COR-L47 (cell line): Measurements from ENCODE around the gene GPC6.

Experiments used
- DNase-seq: peaks from one replicate; lab custom pipeline; 2025; lab: John Stamatoyannopoulos, UW

Gene GPC6

DNA sequence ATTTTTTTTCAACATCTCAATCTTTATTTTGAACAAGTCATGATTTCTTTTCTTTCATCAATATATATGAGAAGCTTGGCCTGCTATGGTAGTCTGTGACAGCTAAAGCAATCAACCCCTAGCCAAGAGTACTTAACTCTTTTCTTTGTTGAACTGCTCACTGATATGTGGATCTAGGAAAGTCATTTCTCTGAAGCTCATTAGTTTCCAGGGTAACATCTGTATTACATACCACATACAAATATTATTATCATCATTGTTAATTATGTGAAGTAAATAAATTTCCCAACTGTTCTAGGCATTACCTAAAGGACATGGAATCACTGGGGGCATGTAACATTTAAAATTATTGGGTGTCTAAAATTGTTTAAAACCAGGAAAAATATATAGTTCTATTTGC, 985.6 kb downstream of the GPC6 start:
- no peak for DNase-seq

- no peak for DNase-seq
These were observed 987.5 kb downstream of the GPC6 start for GRCh38 chr13:94214121-94214520.

DNA sequence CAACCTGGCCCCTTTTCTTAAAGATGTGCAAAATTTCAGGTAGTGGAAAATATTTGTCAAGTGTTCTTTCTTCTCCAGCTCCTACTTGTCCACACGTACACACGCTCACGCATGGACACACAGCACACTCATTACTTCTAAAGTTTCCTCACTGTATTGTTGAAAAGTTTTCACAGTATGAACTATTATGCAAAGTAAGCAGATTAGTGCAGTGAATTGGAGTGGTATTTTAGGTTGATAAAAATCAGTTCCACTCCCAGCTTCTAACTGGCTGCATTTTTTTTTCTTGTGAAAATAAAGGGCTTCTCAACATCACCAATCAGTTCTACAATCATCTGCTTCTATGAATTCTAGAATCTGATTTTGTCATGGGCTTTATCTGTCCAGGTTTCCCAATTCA, 988.4 kb downstream of the GPC6 start:
- DNase-seq = no peak

DNA sequence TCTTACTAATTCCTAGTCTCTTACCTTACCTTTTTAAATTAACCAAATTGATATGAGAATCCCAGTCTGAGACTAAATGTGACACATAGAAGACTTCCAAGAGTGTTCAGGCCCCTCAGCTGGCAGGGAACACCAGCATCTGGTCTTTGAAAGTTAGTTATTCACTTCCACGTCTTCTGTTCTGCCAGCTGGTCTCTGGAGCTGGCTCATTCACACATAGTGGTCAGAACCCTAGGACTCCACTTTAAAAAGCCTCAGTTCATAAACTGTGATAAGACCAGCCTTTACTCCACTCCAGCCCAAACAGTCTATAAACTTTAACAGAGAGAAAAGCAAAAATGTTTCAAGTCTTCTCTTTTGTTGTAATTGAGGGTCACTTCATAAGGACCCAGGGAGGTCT, 989.9 kb downstream of the GPC6 start:
- DNase-seq = no peak

GRCh38 chr13:94217370-94217769, 990.8 kb downstream of the GPC6 start:
- no peak for DNase-seq

DNA sequence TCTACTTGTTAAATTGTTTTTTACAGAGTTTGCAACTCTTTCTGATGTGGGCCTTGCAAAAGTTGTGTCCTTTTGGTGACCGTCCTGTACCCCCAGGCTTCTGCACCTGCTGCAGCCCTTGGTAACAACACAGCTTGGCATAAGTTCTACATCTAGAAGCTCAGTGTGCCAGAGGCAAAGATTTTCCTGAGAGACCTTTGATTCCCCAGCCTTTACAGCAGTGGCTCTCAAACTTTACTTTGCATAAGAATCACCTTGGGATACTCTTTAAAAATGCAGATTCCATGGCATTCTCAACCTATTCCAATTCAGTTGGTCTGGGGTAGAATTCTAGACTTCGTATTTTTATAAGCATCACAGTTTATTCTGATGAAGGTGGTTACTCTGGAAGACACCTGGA, 991.9 kb downstream of the GPC6 start:
- no peak for DNase-seq

DNA sequence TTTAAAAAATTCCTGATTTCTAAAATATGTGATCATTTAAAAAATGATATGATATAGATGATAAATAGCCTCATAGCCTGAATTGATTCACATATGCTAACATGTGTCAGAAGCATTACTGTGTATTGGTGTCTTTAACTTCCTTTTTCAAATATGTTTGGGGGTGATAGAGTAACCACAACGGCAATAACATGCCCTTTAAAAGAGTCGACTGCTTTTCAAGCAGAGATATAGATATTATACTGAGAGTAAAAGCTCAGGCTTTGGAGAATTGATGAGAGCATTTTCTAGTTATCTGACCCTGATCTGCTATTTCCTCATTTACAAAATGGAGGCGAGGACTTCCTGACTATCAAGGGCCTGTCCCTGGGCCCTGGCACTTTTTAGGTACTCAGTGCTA, 992.3 kb downstream of the GPC6 start:
- DNase-seq = no peak

DNA sequence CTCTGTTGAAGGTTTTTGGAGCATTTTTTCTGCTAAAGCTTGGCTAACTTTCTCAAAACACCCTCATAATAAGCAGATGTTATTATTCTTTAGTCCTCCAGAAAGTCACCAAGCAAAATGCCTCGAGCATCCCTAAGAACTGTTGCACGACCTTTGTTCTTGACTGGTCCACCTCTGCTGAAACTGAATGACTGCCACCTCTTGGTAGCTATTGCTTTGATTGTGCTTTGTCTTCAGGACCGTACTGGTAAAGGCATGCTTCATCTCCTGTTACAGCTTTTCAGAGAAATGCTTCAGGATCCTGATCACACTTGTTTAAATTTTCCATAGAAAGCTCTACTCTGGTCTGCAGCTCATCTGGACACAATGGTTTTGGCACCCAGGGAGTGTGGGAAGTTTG, 998.1 kb downstream of the GPC6 start:
- no peak for DNase-seq

GRCh38 chr13:94227255-94227879, 1000.8 kb downstream of the GPC6 start:
- DNase-seq = no peak

- no peak for DNase-seq
These were observed 1002.2 kb downstream of the GPC6 start for GRCh38 chr13:94228763-94229162.

DNA sequence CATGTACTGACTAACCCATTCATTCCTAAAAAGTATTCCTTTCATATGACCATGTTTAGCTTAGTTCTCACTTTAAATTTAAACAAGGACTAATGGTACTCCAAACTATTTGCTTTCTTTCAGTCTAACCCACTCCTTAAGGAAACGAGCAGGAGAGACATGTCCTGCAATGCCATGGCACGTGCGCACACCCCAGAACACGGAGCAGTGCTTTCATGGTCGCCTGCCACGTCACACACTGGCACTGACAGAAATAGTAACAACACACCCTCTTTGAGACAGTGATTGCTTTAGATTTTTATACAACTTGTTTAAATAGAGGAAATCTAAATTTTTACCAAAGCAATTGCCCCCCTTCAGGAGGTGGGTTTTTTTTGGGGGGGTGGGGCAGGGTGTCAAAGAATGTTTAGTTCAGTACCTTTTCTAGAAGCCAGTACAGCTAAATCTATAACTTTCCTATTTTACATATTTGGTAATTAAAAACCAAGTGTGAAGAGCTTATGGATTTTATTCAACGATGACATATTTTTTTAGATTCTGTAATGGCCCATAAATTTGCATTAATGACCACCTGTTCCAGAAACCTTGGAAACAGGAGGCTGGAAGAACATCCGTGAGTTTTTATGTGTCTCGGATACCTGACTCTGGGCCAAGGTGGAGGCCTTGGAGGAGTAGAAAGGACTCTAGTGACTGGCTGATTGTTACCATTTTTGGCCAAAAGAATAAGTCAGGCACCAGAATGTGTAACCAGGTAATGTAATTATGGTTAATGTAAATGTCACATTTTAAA, 1005.7 kb downstream of the GPC6 start:
- DNase-seq = no peak

DNA sequence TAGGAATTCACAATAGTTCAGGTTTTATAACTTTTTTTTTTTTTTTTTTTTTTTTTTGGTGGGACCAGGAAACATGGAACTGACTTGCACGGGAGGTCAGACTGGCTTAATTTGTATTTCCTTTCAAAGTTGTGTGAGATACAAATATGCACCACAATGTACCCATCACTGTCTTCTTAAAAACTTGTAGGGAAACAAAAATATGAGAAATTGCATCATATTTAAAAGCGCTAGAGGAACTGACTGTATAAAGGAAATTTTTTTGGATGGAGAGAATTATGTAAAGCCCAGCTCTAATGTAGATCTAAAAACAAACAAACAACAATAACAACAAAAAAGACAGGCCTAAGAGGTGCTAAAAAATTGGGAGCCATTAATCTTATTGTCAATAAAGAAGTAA, 1006.3 kb downstream of the GPC6 start:
- DNase-seq = no peak

- no peak for DNase-seq
These were observed 1006.8 kb downstream of the GPC6 start for GRCh38 chr13:94233401-94233800.

- DNase-seq = no peak
These were observed 1007.2 kb downstream of the GPC6 start for GRCh38 chr13:94233837-94234236.

DNA sequence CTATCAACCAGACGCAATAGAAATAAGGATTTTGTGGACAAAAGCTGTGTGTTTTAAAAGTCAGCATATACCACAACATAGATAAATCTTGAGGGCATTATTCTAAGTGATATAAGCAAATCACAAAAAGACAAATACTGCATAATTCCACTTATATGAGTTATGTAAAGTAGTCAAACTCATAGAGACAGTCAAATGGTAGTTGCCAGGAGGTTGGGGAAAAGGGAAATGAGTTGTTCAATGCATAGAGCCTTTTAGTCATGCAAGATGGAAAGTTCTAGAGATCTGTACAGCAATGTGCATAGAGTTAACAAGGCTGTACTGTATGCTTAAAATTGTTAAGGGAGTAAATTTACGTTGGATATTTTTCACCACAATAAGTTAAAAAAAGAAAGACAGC, 1008.1 kb downstream of the GPC6 start:
- no peak for DNase-seq

DNA sequence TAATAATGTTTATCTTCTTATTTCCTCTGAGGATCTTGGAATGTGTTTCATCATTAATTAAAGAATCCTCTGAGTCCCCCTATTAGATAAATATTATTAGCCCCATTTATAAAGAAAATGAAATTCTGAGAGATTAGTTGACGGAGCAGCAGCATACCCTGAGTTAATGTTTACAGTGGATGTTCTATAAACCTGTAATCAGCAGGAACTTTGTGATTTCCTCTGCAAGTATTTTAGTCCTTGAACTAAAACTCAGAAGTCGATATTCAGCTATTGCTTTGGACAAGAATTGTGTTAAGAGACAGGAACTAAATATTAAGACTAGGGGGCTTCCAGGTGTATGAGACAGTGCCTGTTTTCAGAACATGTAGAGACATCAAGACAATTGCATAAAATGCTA, 1009.5 kb downstream of the GPC6 start:
- no peak for DNase-seq

DNA sequence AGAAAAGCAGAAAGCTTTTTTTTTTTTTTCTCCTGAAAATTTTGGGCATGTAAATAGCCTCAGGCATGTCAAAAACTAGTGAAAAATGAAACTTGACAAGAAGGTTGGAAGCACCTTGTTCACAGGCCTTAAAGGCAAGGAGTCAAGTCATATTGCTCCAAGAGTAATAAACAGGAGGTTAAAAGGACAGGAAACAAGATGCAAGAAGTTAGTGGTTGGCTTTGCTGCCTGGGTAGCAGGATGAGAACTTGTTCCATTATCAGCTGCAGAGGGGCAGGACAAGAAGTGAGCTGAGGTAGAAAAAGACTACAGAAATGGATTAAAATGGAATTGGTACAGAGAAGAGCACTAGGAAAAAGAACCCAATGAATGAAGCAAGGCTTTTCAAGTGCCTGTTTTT, 1010.3 kb downstream of the GPC6 start:
- no peak for DNase-seq

GRCh38 chr13:94239135-94239534, 1012.5 kb downstream of the GPC6 start:
- DNase-seq = no peak

DNA sequence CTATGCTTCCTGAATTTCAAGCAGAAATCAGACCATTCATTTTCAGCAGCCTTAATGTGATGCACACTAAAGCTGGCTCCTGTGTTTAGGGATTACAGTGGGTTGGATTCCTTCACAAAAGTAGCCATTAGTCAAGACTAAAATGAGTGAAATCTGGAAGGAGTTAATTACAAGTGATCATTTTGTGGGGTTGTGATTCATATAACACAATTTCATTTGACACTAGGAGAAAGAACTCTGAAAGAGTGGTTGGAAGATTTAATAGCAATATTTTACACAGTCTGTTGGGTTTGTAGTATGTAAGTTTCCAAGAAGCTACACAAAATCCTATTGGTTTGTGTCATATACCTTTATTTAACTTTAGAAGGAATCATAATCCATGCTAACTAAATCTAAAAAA, 1015.9 kb downstream of the GPC6 start:
- no peak for DNase-seq

DNA sequence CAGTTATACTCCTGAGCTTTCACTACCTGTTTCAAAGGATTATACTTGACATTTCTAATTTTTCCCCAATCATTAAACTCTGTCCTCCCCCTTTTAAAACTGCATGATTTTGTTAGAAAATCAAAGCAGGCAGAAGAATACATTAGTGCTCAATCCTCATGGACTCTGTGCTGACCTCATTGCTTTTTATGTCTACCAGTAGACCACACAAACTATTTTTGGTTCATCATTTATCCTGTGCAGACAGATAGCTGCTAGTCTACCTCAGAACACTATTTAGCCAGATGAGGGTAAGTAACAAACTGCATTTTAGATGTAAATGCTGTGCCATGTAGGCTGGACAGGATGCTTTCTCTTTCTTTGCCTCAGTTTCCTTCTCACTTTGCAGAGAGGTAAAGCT, 1016.9 kb downstream of the GPC6 start:
- no peak for DNase-seq

DNA sequence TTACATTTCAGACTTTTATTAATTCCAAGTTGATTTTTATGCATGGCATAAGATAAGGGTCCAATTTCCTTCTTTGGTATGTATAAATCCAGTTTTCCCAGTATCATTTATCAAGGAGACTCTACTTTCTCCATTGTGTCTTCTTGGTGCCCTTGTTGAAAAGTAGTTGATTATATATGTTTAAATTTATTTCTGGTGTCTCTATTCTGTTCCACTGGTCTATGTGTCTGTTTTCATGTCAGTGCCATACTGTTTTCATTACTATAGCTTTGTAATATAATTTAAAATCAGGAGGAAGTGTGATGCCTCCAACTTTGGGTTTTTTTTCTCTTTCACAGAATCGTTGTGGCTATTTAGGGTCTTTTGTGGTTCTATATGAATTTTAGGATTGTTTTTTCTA, 1019.9 kb downstream of the GPC6 start:
- DNase-seq = no peak

- no peak for DNase-seq
These were observed 1021.3 kb downstream of the GPC6 start for GRCh38 chr13:94247890-94248289.

DNA sequence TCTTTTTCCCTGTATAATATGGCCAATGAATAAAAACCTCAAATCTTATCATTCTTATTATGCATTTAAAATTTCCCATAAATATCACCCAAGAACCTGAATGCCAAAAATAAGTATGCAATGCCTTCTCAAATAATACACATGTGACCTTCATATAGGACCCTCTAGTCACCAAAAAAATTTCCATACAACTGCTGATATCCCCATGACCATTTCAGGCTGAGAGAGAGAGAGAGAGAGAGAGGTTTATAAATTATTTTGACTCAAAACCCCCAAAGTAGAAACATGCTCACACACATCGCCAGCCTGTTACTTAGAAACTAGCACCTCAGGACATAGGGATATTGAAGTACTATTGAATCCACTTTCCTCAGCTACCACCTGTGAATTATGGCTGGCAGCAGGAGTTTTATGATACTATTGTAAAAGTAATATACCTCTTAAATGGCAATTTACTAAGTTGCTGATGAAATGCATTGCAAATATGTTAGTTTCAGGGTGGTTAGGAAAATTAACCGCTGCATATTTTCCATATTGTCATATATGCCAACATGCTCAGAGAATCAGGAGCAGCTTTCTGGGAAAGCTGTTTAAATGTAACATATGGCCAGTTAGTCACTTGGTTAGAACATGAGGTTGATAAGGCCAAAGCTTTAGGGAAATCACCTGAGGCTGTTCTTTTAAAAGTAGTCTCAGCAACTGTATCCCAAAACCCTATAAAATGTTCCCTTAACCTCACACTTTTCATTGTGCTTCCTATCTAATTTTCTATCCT, 1022.0 kb downstream of the GPC6 start:
- no peak for DNase-seq
